ENCODE data around the gene NXPE1.

GRCh38 chr11:114553642-114554041, 6.0 kb downstream of the NXPE1 start:
- no peak for TF ChIP-seq EZH2 (IDR thresholded peaks at IDR 0.05)
- no peak for TF ChIP-seq POLR2AphosphoS5 (IDR thresholded peaks at IDR 0.05; ENCODE audit: borderline replicate concordance, low read depth, low read length)
